IMR-90 (cell line): Measurements from ENCODE around the gene ALKBH7. TPM values are rescaled to one million over a fixed set of nuclear protein-coding genes. Genes with fewer than 3 reads are reported as not detected.

Experiments used
- ATAC-seq: fragments of 200-7000 bp; cut with Tn5 transposase; 2 replicates; pipeline ENCODE4 v1.9.1; 2020; ENCODE audit warnings: low read depth, mild to moderate bottlenecking, moderate library complexity
- BruUV-seq: library from RNA; stranded (reverse); fragments of 400-500 nt; replicated peaks from 2 replicates; lab custom pipeline; 2021; lab: Mats Ljungman, UMichigan
- CTCF ChIA-PET: fragments of 300-600 bp; formaldehyde crosslinking; extraction: SDS; loops from one replicate; lab custom pipeline; 2021; ENCODE audit warnings: antibody characterized with exemption; lab: Yijun Ruan, JAX
- POLR2A ChIA-PET: fragments of 300-600 bp; sonication (Branson Sonifier 250); formaldehyde crosslinking; loops from one replicate; lab custom pipeline; 2022; ENCODE audit warnings: antibody characterized with exemption; ENCODE audit not compliant: unreplicated experiment; lab: Charles Lee
- DNase-seq: peaks from one replicate; pipeline ENCODE4 v3.0.0; 2013
- H2AFZ ChIP-seq: replicated peaks from 2 replicates; pipeline ENCODE3; 2013; ENCODE audit warnings: low read length, mild to moderate bottlenecking; ENCODE audit not compliant: poor library complexity
- H2AK5ac ChIP-seq: 2 replicates; pipeline ENCODE4 v1.6.1; 2013; ENCODE audit warnings: low read depth, low read length, inconsistent platforms
- H2AK9ac ChIP-seq: replicated peaks from 2 replicates; pipeline ENCODE3; 2013; ENCODE audit warnings: mild to moderate bottlenecking, low read depth, low read length, moderate library complexity; ENCODE audit not compliant: poor library complexity
- H2BK120ac ChIP-seq: 2 replicates; pipeline ENCODE4 v1.6.1; 2013; ENCODE audit warnings: low read depth, low read length, inconsistent platforms
- H2BK15ac ChIP-seq: 3 replicates; pipeline ENCODE4 v1.6.1; 2013; ENCODE audit warnings: low read depth, low read length, inconsistent platforms
- H2BK20ac ChIP-seq: 2 replicates; pipeline ENCODE4 v1.6.1; 2013; ENCODE audit warnings: low read depth, mild to moderate bottlenecking, inconsistent platforms, low read length, moderate library complexity
- H2BK5ac ChIP-seq: 2 replicates; pipeline ENCODE4 v1.6.1; 2013; ENCODE audit warnings: mild to moderate bottlenecking, low read depth, low read length, inconsistent platforms; ENCODE audit not compliant: poor library complexity, severe bottlenecking
- H3K14ac ChIP-seq: replicated peaks from 2 replicates; pipeline ENCODE4 v1.6.1; 2013; ENCODE audit warnings: low read depth, low read length, inconsistent platforms
- H3K18ac ChIP-seq: 2 replicates; pipeline ENCODE4 v1.6.1; 2013; ENCODE audit warnings: low read depth, low read length, control low read depth
- H3K23ac ChIP-seq: 2 replicates; pipeline ENCODE4 v1.6.1; 2013; ENCODE audit warnings: low read depth, low read length, inconsistent platforms
- H3K27ac ChIP-seq: 2 replicates; pipeline ENCODE4 v1.5.1; 2013; ENCODE audit warnings: mild to moderate bottlenecking, control low read depth, low read length; ENCODE audit not compliant: insufficient read depth
- H3K27me3 ChIP-seq: 2 replicates; pipeline ENCODE4 v1.6.1; 2013; ENCODE audit warnings: low read length; ENCODE audit not compliant: control insufficient read depth, insufficient read depth
- H3K36me3 ChIP-seq: 2 replicates; pipeline ENCODE4 v1.6.1; 2013; ENCODE audit warnings: low read length, mixed read lengths; ENCODE audit not compliant: control insufficient read depth, insufficient read depth
- H3K4ac ChIP-seq: 2 replicates; pipeline ENCODE4 v1.6.1; 2013; ENCODE audit warnings: low read depth, low read length, inconsistent platforms
- H3K4me1 ChIP-seq: 2 replicates; pipeline ENCODE4 v1.6.1; 2013; ENCODE audit warnings: low read length, mixed read lengths; ENCODE audit not compliant: control insufficient read depth, insufficient read depth
- H3K4me2 ChIP-seq: 2 replicates; pipeline ENCODE4 v1.6.1; 2013; ENCODE audit warnings: low read depth, mild to moderate bottlenecking, control low read depth, low read length, moderate library complexity
- H3K4me3 ChIP-seq: 2 replicates; pipeline ENCODE4 v1.5.1; 2013; ENCODE audit warnings: low read depth, mild to moderate bottlenecking, control low read depth, low read length, moderate library complexity; ENCODE audit not compliant: insufficient read depth
- H3K56ac ChIP-seq: 2 replicates; pipeline ENCODE4 v1.6.1; 2013; ENCODE audit warnings: low read length, inconsistent platforms; ENCODE audit not compliant: insufficient read depth; ENCODE audit errors: extremely low read depth
- H3K79me1 ChIP-seq, 2 experiments: 2 replicates each; pipeline ENCODE4 v1.6.1; 2013; ENCODE audit warnings: low read length in 2 of 2, inconsistent platforms in 1 of 2, low read depth in 1 of 2
- H3K9ac ChIP-seq: 2 replicates; pipeline ENCODE4 v1.6.1; 2013; ENCODE audit warnings: low read depth, low read length, control low read depth
- H3K9me1 ChIP-seq: 2 replicates; pipeline ENCODE4 v1.6.1; 2013; ENCODE audit warnings: low read length, inconsistent platforms; ENCODE audit not compliant: insufficient read depth
- H3K9me3 ChIP-seq: 2 replicates; pipeline ENCODE4 v1.6.1; 2013; ENCODE audit warnings: low read length; ENCODE audit not compliant: control insufficient read depth, insufficient read depth
- H4K20me1 ChIP-seq: 2 replicates; pipeline ENCODE4 v1.6.1; 2013; ENCODE audit warnings: low read length, inconsistent platforms; ENCODE audit not compliant: insufficient read depth
- H4K5ac ChIP-seq: 2 replicates; pipeline ENCODE4 v1.6.1; 2013; ENCODE audit warnings: mild to moderate bottlenecking, low read depth, low read length, control low read depth
- H4K8ac ChIP-seq, 2 experiments: 2 replicates each; pipeline ENCODE4 v1.6.1; 2013; ENCODE audit warnings: low read depth in 2 of 2, low read length in 2 of 2, control low read depth in 1 of 2, inconsistent platforms in 1 of 2
- H4K91ac ChIP-seq: 2 replicates; pipeline ENCODE4 v1.6.1; 2013; ENCODE audit warnings: low read depth, low read length, inconsistent platforms; ENCODE audit not compliant: insufficient read depth
- BHLHE40 ChIP-seq: fragments of 150-350 bp; IDR thresholded peaks from 2 replicates; pipeline ENCODE4 v1.6.1; 2016; ENCODE audit warnings: mild to moderate bottlenecking, low read depth, low read length
- CEBPB ChIP-seq: IDR thresholded peaks from 2 replicates; pipeline ENCODE4 v1.6.1; 2012; ENCODE audit warnings: low read depth, low read length, improper control_type of control experiment
- CHD1 ChIP-seq: IDR thresholded peaks from 2 replicates; pipeline ENCODE4 v1.6.1; 2012; ENCODE audit warnings: low read depth, low read length, improper control_type of control experiment
- FOS ChIP-seq: fragments of 150-350 bp; IDR thresholded peaks from 2 replicates; pipeline ENCODE4 v1.6.1; 2016; ENCODE audit warnings: low read depth, low read length
- MAFK ChIP-seq: IDR thresholded peaks from 2 replicates; pipeline ENCODE4 v1.6.1; 2012; ENCODE audit warnings: low read depth, low read length, improper control_type of control experiment
- MAZ ChIP-seq: IDR thresholded peaks from 2 replicates; pipeline ENCODE4 v1.6.1; 2012; ENCODE audit warnings: low read depth, mild to moderate bottlenecking, low read length, improper control_type of control experiment, moderate library complexity, borderline replicate concordance
- NFE2L2 ChIP-seq: fragments of 150-350 bp; IDR thresholded peaks from 2 replicates; pipeline ENCODE4 v1.6.1; 2016; ENCODE audit warnings: low read depth, mild to moderate bottlenecking, low read length
- RAD21 ChIP-seq: IDR thresholded peaks from 2 replicates; pipeline ENCODE4 v1.6.1; 2012; ENCODE audit warnings: low read length, improper control_type of control experiment
- RCOR1 ChIP-seq: IDR thresholded peaks from 2 replicates; pipeline ENCODE4 v1.6.1; 2012; ENCODE audit warnings: mild to moderate bottlenecking, low read length, improper control_type of control experiment; ENCODE audit not compliant: insufficient replicate concordance
- RFX5 ChIP-seq: IDR thresholded peaks from 2 replicates; pipeline ENCODE4 v1.8.0; 2012; ENCODE audit warnings: low read depth, mild to moderate bottlenecking, low read length, moderate library complexity
- WGBS, 2 experiments: methylation state at CpG; one replicate each; pipeline versions ENCODE4 v1.1.5 to v1.1.7; 2013; ENCODE audit warnings: missing lambda C conversion rate in 2 of 2; ENCODE audit not compliant: insufficient read length in 1 of 2; ENCODE audit errors: extremely low coverage in 2 of 2; 5-methylcytosine and 5-hydroxymethylcytosine counted together
- dilution Hi-C: fragments of 300-500 bp; cut with HindIII; formaldehyde crosslinking; loops from one replicate; pipeline ENCODE4 v1.14.3; 2018; ENCODE audit warnings: low sequenced_read_pairs; ENCODE audit not compliant: unreplicated experiment
- in situ Hi-C: fragments of 300-500 bp; cut with MboI; formaldehyde crosslinking; loops from 3 replicates; pipeline ENCODE4 v1.14.3; 2019; ENCODE audit warnings: low sequenced_read_pairs, inconsistent platforms, mixed read lengths
- intact Hi-C: fragments of 100-400 bp; cut with micrococcal nuclease; formaldehyde crosslinking; loops from 2 replicates; pipeline ENCODE4 v1.10.0; 2022
- polyA plus RNA-seq, 3 experiments: library from polyadenylated mRNA; depleted of rRNA; stranded (reverse); fragments of >200 nt; gene quantifications; 2 replicates each; pipeline ENCODE4 v1.2.3, GENCODE V29; 2012; ENCODE audit warnings: low replicate concordance in 1 of 3
- total RNA-seq: library from RNA; depleted of rRNA; stranded (reverse); fragments of >200 nt; gene quantifications from 2 replicates; pipeline ENCODE4 v1.2.3, GENCODE V29; 2012
- TF ChIP-seq, protein P1 (sequence below): fragments of 150-350 bp; IDR thresholded peaks from 2 replicates; pipeline ENCODE4 v1.6.1; 2016; ENCODE audit warnings: low read depth, mild to moderate bottlenecking, low read length, moderate library complexity, borderline replicate concordance
- TF ChIP-seq, protein P2 (sequence below): fragments of 150-350 bp; IDR thresholded peaks from 2 replicates; pipeline ENCODE4 v1.6.1; 2017; ENCODE audit warnings: mild to moderate bottlenecking, antibody characterized with exemption, low read length, low read depth

Gene ALKBH7
- total and polyA plus RNA-seq, 2 of the 4 experiments (the other 2 are of a cell fraction) = 9.3 to 22.5 TPM

DNA sequence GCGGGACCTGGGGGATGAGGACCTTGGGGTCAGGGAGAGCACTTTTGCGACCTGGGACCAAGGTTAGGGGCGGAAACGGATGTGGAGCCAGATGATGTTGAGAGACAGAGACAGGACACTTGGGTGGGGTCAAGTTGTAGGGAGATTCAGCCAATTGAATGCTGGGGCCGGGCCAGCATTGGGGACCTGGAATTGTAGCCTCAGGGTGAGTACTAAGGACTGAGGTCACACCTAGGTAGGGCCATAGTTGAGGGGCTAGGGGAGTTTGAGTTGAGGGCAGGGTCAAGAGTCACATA is 1.2 kb downstream of the ALKBH7 start:
- H2BK5ac ChIP-seq = peak overlapping the region; percentile 65
- peak overlapping the region; percentile 51 for H3K4me3 ChIP-seq
- peak overlapping the region; percentile 52 for H4K5ac ChIP-seq
- H2BK120ac ChIP-seq = no peak overlapping the region
- H3K36me3 ChIP-seq = peaks cover 3% of the 10 kb centered on the region; the same call in 1 of the 2 replicates
- H2AFZ ChIP-seq = peak overlapping the region; percentile 97
- POLR2A ChIA-PET = no interaction called here
- H3K4ac ChIP-seq = peak overlapping the region; percentile 88
- H4K91ac ChIP-seq = peak overlapping the region; percentile 57
- peaks cover 7 to 14% of the 10 kb centered on the region in 2 experiments; a peak in 3 of 4 replicates for H3K79me1 ChIP-seq
- no peak for DNase-seq
- peak overlapping the region; percentile 100 for H2AK9ac ChIP-seq
- H4K8ac ChIP-seq = peak overlapping the region; percentile 89 to 94
- H2BK15ac ChIP-seq = peak overlapping the region; percentile 20; the same call in 1 of the 3 replicates
- H3K14ac ChIP-seq = peak overlapping the region; percentile 95
- dilution Hi-C loops = no loop called here
- H3K56ac ChIP-seq = peak overlapping the region; percentile 10; the same call in 1 of the 2 replicates
- no peaks in the 10 kb centered on the region for H4K20me1 ChIP-seq
- no TSS peak for BruUV-seq
- peak overlapping the region; percentile 5; the same call in 1 of the 2 replicates for H3K18ac ChIP-seq
- 40% methylated on average over 1 of the region's 5 CpGs; no CpG with 5 or more reads in 1 of the 2 experiments for WGBS, 2 experiments
- no peaks in the 10 kb centered on the region for H3K27me3 ChIP-seq
- H3K4me1 ChIP-seq = peaks cover 11% of the 10 kb centered on the region
- no peaks in the 10 kb centered on the region for H3K9me3 ChIP-seq
- TF ChIP-seq RCOR1 (no peak), CHD1 (no peak), MAZ (no peak), RAD21 (no peak), RFX5 (no peak), BHLHE40 (no peak), CEBPB (no peak), MAFK (no peak), NFE2L2 (no peak), FOS (no peak)
- TF ChIP-seq, protein P1, sequence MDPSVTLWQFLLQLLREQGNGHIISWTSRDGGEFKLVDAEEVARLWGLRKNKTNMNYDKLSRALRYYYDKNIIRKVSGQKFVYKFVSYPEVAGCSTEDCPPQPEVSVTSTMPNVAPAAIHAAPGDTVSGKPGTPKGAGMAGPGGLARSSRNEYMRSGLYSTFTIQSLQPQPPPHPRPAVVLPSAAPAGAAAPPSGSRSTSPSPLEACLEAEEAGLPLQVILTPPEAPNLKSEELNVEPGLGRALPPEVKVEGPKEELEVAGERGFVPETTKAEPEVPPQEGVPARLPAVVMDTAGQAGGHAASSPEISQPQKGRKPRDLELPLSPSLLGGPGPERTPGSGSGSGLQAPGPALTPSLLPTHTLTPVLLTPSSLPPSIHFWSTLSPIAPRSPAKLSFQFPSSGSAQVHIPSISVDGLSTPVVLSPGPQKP = no peak
- TF ChIP-seq, protein P2, sequence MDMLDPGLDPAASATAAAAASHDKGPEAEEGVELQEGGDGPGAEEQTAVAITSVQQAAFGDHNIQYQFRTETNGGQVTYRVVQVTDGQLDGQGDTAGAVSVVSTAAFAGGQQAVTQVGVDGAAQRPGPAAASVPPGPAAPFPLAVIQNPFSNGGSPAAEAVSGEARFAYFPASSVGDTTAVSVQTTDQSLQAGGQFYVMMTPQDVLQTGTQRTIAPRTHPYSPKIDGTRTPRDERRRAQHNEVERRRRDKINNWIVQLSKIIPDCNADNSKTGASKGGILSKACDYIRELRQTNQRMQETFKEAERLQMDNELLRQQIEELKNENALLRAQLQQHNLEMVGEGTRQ = no peak
- CTCF ChIA-PET = no interaction called here
- peak overlapping the region; percentile 71; the same call in 1 of the 2 replicates for H3K23ac ChIP-seq
- peak overlapping the region; percentile 88 for H3K4me2 ChIP-seq
- in situ Hi-C loops = no loop called here
- intact Hi-C loops = loop anchor here (1.0 to 2.0 kb wide), 2 partner anchors 20 to 363 kb away; partner anchors contain the start of genes GPR108 and GTF2F1
- H2AK5ac ChIP-seq = peak overlapping the region; percentile 98
- H3K9me1 ChIP-seq = peaks cover 13% of the 10 kb centered on the region
- no peak for ATAC-seq
- H3K9ac ChIP-seq = peak overlapping the region; percentile 49
- H3K27ac ChIP-seq = peak overlapping the region; percentile 69
- H2BK20ac ChIP-seq = 0 out of 2 replicates have a peak overlapping the region, but pooled peaks have one; percentile 10
